Nephron progenitor cell (in vitro differentiated cells): ENCODE data around the gene MITF.

Experiments used
- DNase-seq: peaks from one replicate; pipeline ENCODE4 v3.0.0; 2021
- H3K27ac Mint-ChIP-seq: 2 replicates; pipeline ENCODE4 v1.8.0; 2021; ENCODE audit warnings: mild to moderate bottlenecking, moderate library complexity, mixed read lengths
- H3K27me3 Mint-ChIP-seq: 2 replicates; pipeline ENCODE4 v1.8.0; 2021; ENCODE audit warnings: mild to moderate bottlenecking, low read depth, mixed read lengths; ENCODE audit not compliant: poor library complexity
- H3K36me3 Mint-ChIP-seq: 2 replicates; pipeline ENCODE4 v1.8.0; 2021; ENCODE audit warnings: low read depth, mixed read lengths
- H3K4me1 Mint-ChIP-seq: 2 replicates; pipeline ENCODE4 v1.8.0; 2021; ENCODE audit warnings: mixed read lengths
- H3K4me3 Mint-ChIP-seq: 2 replicates; pipeline ENCODE4 v1.8.0; 2021; ENCODE audit warnings: mild to moderate bottlenecking, moderate library complexity, mixed read lengths
- H3K9me3 Mint-ChIP-seq: 2 replicates; pipeline ENCODE4 v1.8.0; 2021; ENCODE audit warnings: mild to moderate bottlenecking, moderate library complexity, mixed read lengths
- CTCF ChIP-seq: fragments of 200-600 bp; sonication (generic); IDR thresholded peaks from 2 replicates; pipeline ENCODE4 v1.5.0; 2021; ENCODE audit warnings: antibody characterized with exemption

The MITF gene

GRCh38 chr3:69720824-69721223 lies 18.4 kb upstream of the MITF start:
- no peaks in the 10 kb centered on the region for H3K9me3 Mint-ChIP-seq
- no peak for DNase-seq
- H3K4me3 Mint-ChIP-seq, result no peak overlapping the region
- H3K36me3 Mint-ChIP-seq, result no peaks in the 10 kb centered on the region
- H3K27ac Mint-ChIP-seq, result no peak overlapping the region
- no peaks in the 10 kb centered on the region for H3K4me1 Mint-ChIP-seq
- no peak for TF ChIP-seq CTCF
- peaks cover 5% of the 10 kb centered on the region for H3K27me3 Mint-ChIP-seq

GRCh38 chr3:69723389-69723788 lies 15.9 kb upstream of the MITF start:
- H3K27ac Mint-ChIP-seq, result no peak overlapping the region
- no peaks in the 10 kb centered on the region for H3K27me3 Mint-ChIP-seq
- DNase-seq, result no peak
- no peak for TF ChIP-seq CTCF
- H3K36me3 Mint-ChIP-seq, result no peaks in the 10 kb centered on the region
- no peak overlapping the region for H3K4me3 Mint-ChIP-seq
- no peaks in the 10 kb centered on the region for H3K9me3 Mint-ChIP-seq
- no peaks in the 10 kb centered on the region for H3K4me1 Mint-ChIP-seq

- TF ChIP-seq CTCF, result no peak
- Mint-ChIP-seq H3K27me3 (no peaks in the 10 kb centered on the region), H3K27ac (no peak overlapping the region), H3K36me3 (no peaks in the 10 kb centered on the region), H3K9me3 (no peaks in the 10 kb centered on the region), H3K4me3 (no peak overlapping the region), H3K4me1 (no peaks in the 10 kb centered on the region)
- DNase-seq, result no peak
Observed at GRCh38 chr3:69724722-69725435, 14.4 kb upstream of the MITF start.

- no peak overlapping the region for H3K27ac Mint-ChIP-seq
- no peak overlapping the region for H3K4me3 Mint-ChIP-seq
- no peaks in the 10 kb centered on the region for H3K9me3 Mint-ChIP-seq
- no peaks in the 10 kb centered on the region for H3K36me3 Mint-ChIP-seq
- no peaks in the 10 kb centered on the region for H3K27me3 Mint-ChIP-seq
- peaks cover 5% of the 10 kb centered on the region for H3K4me1 Mint-ChIP-seq
- DNase-seq, result no peak
- TF ChIP-seq CTCF, result no peak
Observed at GRCh38 chr3:69725994-69726571, 13.2 kb upstream of the MITF start.

- no peaks in the 10 kb centered on the region for H3K36me3 Mint-ChIP-seq
- no peaks in the 10 kb centered on the region for H3K9me3 Mint-ChIP-seq
- no peak for DNase-seq
- no peak overlapping the region for H3K4me3 Mint-ChIP-seq
- H3K27ac Mint-ChIP-seq, result no peak overlapping the region
- H3K27me3 Mint-ChIP-seq, result peaks cover 5% of the 10 kb centered on the region
- no peak for TF ChIP-seq CTCF
- H3K4me1 Mint-ChIP-seq, result peaks cover 5% of the 10 kb centered on the region
Observed at GRCh38 chr3:69729147-69729919, 9.9 kb upstream of the MITF start.
